Body of pancreas (tissue), 4 donors: ENCODE data around the gene PDE4D. TPM values are rescaled to one million over a fixed set of nuclear protein-coding genes. Genes with fewer than 3 reads are reported as not detected.
A peak's percentile ranks its signal among the peaks of the same experiment; 100 is the strongest.
"Not testable (repeated sequence)": the region's sequence is repeated elsewhere in the genome, so short reads cannot be mapped to it uniquely, and the experiment has no call there.

Experiments used
- ATAC-seq: fragments of 150-250 bp; one replicate; pipeline ENCODE4 v1.9.1; 2016
- DNase-seq, 4 donors: peaks; one replicate each; pipeline ENCODE4 v3.0.0-alpha.2; 2019
- H3K27ac ChIP-seq, 4 donors: fragments of 200-600 bp; sonication (generic); 1 replicate in 3 of 4; 2 replicates in 1 of 4; pipeline versions ENCODE4 v1.5.1 to v1.6.1; 2016 to 2019; ENCODE audit warnings: mild to moderate bottlenecking in 1 of 4, mixed read lengths in 1 of 4, moderate library complexity in 1 of 4
- H3K27me3 ChIP-seq, 2 donors: fragments of 200-600 bp; sonication (generic); one replicate each; pipeline ENCODE4 v1.6.0; 2016; ENCODE audit warnings: mild to moderate bottlenecking in 1 of 2
- H3K36me3 ChIP-seq, 2 donors: fragments of 200-600 bp; sonication (generic); replicated peaks in 1 of 2; 2 replicates each; pipeline ENCODE4 v1.5.1; 2016; ENCODE audit warnings: low read depth in 2 of 2; ENCODE audit not compliant: insufficient read depth in 1 of 2
- H3K4me1 ChIP-seq: fragments of 200-600 bp; sonication (generic); one replicate; pipeline ENCODE4 v1.6.0; 2016
- H3K4me3 ChIP-seq, 2 donors: fragments of 200-600 bp; sonication (generic); 1 replicate in 1 of 2; 2 replicates in 1 of 2; pipeline ENCODE4 v1.5.1; 2016 to 2019
- H3K9me3 ChIP-seq, 3 donors: fragments of 200-600 bp; sonication (generic); 1 replicate in 2 of 3; 2 replicates in 1 of 3; pipeline ENCODE4 v1.5.1; 2016
- CTCF ChIP-seq, 7 experiments: fragments of 450-650 bp in 4 of 7; fragments of 200-600 bp in 3 of 7; sonication (generic) in 3 of 7; IDR thresholded peaks; one replicate each; pipeline ENCODE4 v1.5.1; 2016 to 2019; ENCODE audit warnings: antibody characterized with exemption in 7 of 7
- POLR2A ChIP-seq, 3 donors: fragments of 450-650 bp; IDR thresholded peaks; one replicate each; pipeline ENCODE4 v1.6.1; 2016; ENCODE audit warnings: antibody characterized with exemption in 3 of 3, mild to moderate bottlenecking in 2 of 3
- WGBS, 2 donors: methylation state at CpG; one replicate each; pipeline ENCODE4 v1.1.5; 2017; 5-methylcytosine and 5-hydroxymethylcytosine counted together
- intact Hi-C: fragments of 100-400 bp; cut with DNase I; formaldehyde crosslinking; loops from one replicate; pipeline ENCODE4 v1.15.1; 2023
- total RNA-seq, 2 donors: library from RNA; depleted of rRNA; stranded (reverse); fragments of >200 nt; gene quantifications; one replicate each; pipeline ENCODE4 v1.1.0, GENCODE V29; 2016

The PDE4D gene
- total RNA-seq, 2 donors from 2014 or later, result 8.6 to 9.2 TPM

DNA sequence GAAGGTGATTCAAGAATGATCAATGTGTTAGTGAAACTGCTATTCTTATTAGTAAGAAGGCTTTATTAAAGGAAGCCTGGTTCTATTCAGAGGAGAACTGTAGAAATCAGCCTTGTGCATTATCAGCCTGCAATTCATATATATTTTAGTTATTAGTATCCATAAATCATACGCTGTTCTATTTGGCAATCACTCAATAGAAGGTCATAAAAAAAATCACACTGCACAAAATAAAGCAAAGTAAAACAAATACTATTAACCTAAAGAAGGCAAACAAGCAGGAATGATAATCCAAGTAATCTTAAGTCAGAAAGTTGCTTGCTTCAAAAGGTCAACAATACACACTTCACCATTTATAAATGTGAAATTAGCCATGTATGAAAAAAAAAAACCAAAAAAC, 138.1 kb downstream of the PDE4D start:
- intact Hi-C loops, result no loop called here
- Histone ChIP-seq H3K36me3 (no peaks in the 10 kb centered on the region), H3K27me3 (no peaks in the 10 kb centered on the region), H3K4me1 (peaks cover 5% of the 10 kb centered on the region), H3K27ac (no peak overlapping the region), H3K4me3 (no peak overlapping the region), H3K9me3 (no peaks in the 10 kb centered on the region)
- no peak for TF ChIP-seq CTCF (IDR thresholded peaks at IDR 0.05)
- ATAC-seq (no peak), DNase-seq (no peak)
- 80 to 84% methylated on average over 1 of the region's 1 CpG for WGBS, 2 donors

DNA sequence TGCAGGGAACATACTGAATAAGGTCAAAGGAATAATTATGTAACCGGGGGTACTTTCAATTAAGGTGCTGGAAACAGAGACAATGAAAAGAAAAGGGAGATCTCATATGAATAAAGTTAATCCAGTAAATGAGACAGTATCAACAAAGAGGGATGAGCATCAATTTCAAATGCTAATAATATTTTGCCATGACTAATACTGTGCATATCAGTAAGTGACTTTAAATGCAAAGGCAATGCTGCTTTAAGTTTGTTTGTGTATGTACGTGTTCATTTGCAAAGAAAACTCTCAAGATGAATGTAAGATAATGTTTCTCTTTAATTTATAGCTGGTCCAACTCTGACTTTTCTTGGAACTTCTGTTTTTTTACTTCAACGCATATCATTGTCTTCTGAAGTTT, 139.9 kb downstream of the PDE4D start:
- intact Hi-C loops, result no loop called here
- ATAC-seq (no peak), DNase-seq (no peak)
- H3K27me3 ChIP-seq, result no peaks in the 10 kb centered on the region
- H3K4me3 ChIP-seq, result no peak overlapping the region
- no peak overlapping the region for H3K27ac ChIP-seq
- no peaks in the 10 kb centered on the region for H3K9me3 ChIP-seq
- 73 to 83% methylated on average over 3 of the region's 3 CpGs for WGBS, 2 donors
- no peaks in the 10 kb centered on the region for H3K36me3 ChIP-seq
- no peaks in the 10 kb centered on the region for H3K4me1 ChIP-seq
- TF ChIP-seq CTCF (IDR thresholded peaks at IDR 0.05) (no peak), POLR2A (IDR thresholded peaks at IDR 0.05) (no peak)

DNA sequence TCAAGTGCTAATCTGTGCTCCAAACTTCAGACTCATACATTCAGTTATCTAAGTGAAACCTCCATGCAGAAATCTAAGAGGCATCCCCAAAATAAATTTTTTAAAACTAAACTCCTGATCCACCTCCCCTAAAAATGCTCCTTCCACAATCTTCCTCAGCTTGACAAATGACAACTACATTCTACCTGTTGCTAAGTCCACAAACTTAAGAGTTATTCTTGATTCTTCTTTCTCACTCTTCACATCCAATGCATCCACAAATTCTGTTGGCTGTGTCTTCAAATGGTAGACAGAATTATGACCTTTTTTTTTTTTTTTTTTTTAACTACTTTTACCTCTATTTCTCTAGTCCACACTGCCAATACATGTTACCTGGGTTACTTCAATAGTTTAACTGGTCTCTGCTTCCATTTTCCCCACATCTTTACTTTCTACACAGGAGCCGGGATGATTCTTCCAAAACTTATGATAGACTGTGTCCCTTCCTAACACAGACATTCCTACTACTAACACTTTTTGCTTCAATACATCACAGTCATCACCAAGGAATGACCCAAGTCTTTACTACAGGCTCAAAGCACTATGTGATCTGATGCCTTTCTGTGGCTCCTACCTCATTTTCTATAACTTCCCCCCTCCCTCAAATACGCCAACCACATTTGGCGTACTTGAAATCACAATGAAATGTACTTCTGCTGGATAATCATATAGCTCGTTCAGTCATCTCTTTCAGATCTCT, 143.6 kb downstream of the PDE4D start:
- H3K9me3 ChIP-seq, result no peaks in the 10 kb centered on the region
- peaks cover 7% of the 10 kb centered on the region for H3K4me1 ChIP-seq
- WGBS, 2 donors, result 91 to 93% methylated on average over 4 of the region's 4 CpGs
- intact Hi-C loops, result no loop called here
- no peak for DNase-seq
- H3K36me3 ChIP-seq, result no peaks in the 10 kb centered on the region
- no peak overlapping the region for H3K4me3 ChIP-seq
- no peak for ATAC-seq
- H3K27me3 ChIP-seq, result no peaks in the 10 kb centered on the region
- TF ChIP-seq POLR2A (IDR thresholded peaks at IDR 0.05) (no peak), CTCF (IDR thresholded peaks at IDR 0.05) (no peak)
- no peak overlapping the region for H3K27ac ChIP-seq

GRCh38 chr5:59748036-59748663, 145.4 kb downstream of the PDE4D start:
- intact Hi-C loops, result not testable (repeated sequence)
- H3K4me1 ChIP-seq, result peaks cover 13% of the 10 kb centered on the region
- 70 to 81% methylated on average over 4 of the region's 4 CpGs for WGBS, 2 donors

DNA sequence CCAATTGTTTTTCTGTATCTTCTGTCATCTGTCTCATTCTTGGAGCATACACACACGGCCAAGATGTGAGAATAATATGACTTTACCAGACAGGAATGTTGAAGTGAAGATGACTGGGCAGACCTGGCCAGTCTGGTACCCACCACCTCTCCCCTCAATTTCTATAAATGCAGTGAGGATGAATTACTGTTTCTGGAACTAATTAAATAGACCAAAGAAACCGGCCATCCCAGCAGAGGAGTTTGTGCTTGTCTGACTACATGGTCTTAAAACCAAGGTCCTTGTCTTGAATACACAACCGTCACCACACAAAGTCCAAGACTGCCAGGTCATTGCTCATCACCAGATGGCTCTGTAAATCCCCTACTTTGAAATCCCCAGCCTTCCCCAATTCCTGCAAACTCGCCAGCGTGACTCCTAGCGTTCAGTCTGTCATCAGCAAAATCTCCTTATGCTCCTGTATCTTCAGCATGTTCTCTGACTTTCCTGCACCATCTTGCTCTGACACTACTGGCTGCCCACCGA, 147.2 kb downstream of the PDE4D start:
- H3K27ac ChIP-seq, result peak overlapping the region in 1 of 4 donors; percentile 77
- H3K36me3 ChIP-seq, result no peaks in the 10 kb centered on the region
- no peak overlapping the region for H3K4me3 ChIP-seq
- H3K9me3 ChIP-seq, result no peaks in the 10 kb centered on the region
- TF ChIP-seq POLR2A (IDR thresholded peaks at IDR 0.05) (no peak), CTCF (IDR thresholded peaks at IDR 0.05) (no peak)
- WGBS, 2 donors, result 82 to 84% methylated on average over 7 of the region's 7 CpGs
- H3K4me1 ChIP-seq, result peaks cover 13% of the 10 kb centered on the region
- ATAC-seq (no peak), DNase-seq (no peak)
- intact Hi-C loops, result no loop called here
- H3K27me3 ChIP-seq, result no peaks in the 10 kb centered on the region

More at GRCh38 chr5:59748036-59748663, 145.4 kb downstream of the PDE4D start:
- H3K27me3 ChIP-seq, H3K27ac ChIP-seq, DNase-seq, H3K36me3 ChIP-seq, ATAC-seq, H3K4me3 ChIP-seq, H3K9me3 ChIP-seq: not testable (repeated sequence)
